Gastroesophageal sphincter (tissue), 4 donors: ENCODE data around the gene DNAI7. TPM values are rescaled to one million over a fixed set of nuclear protein-coding genes. Genes with fewer than 3 reads are reported as not detected.
A peak's percentile ranks its signal among the peaks of the same experiment; 100 is the strongest.

Experiments used
- ATAC-seq: fragments of 150-250 bp; one replicate; pipeline ENCODE4 v1.9.1; 2016; ENCODE audit warnings: mild to moderate bottlenecking, moderate library complexity
- H3K27ac ChIP-seq, 4 donors: fragments of 200-600 bp; sonication (generic) in 3 of 4; 1 replicate in 3 of 4; 2 replicates in 1 of 4; pipeline ENCODE4 v1.5.1; 2016 to 2019
- H3K27me3 ChIP-seq: fragments of 200-600 bp; sonication (generic); one replicate; pipeline ENCODE4 v1.5.1; 2019
- H3K36me3 ChIP-seq, 2 donors: fragments of 200-600 bp; sonication (generic); one replicate each; pipeline ENCODE4 v1.5.1; 2019; ENCODE audit warnings: control low read depth in 1 of 2
- H3K4me1 ChIP-seq, 3 donors: fragments of 200-600 bp; sonication (generic); 1 replicate in 2 of 3; 2 replicates in 1 of 3; pipeline ENCODE4 v1.5.1; 2016 to 2019; ENCODE audit warnings: control low read depth in 2 of 3
- H3K4me3 ChIP-seq, 2 donors: fragments of 200-600 bp; sonication (generic); one replicate each; pipeline ENCODE4 v1.5.1; 2019; ENCODE audit warnings: mild to moderate bottlenecking in 1 of 2, moderate library complexity in 1 of 2
- H3K9me3 ChIP-seq, 3 donors: fragments of 200-600 bp; sonication (generic); one replicate each; pipeline ENCODE4 v1.5.1; 2017 to 2019; ENCODE audit warnings: control low read depth in 2 of 3
- CTCF ChIP-seq, 4 experiments: fragments of 200-600 bp in 2 of 4; fragments of 450-650 bp in 2 of 4; sonication (generic) in 1 of 4; IDR thresholded peaks; one replicate each; pipeline ENCODE4 v1.5.1; 2017 to 2019; ENCODE audit warnings: antibody characterized with exemption in 4 of 4, mild to moderate bottlenecking in 2 of 4, moderate library complexity in 2 of 4
- EP300 ChIP-seq: sonication (generic); formaldehyde crosslinking; IDR thresholded peaks from one replicate; pipeline ENCODE4 v1.6.1; 2017; ENCODE audit warnings: antibody characterized with exemption, mild to moderate bottlenecking
- POLR2A ChIP-seq, 2 donors: fragments of 450-650 bp; IDR thresholded peaks; one replicate each; pipeline ENCODE4 v1.6.1; 2017; ENCODE audit warnings: antibody characterized with exemption in 2 of 2, mild to moderate bottlenecking in 2 of 2, moderate library complexity in 1 of 2
- POLR2AphosphoS5 ChIP-seq: sonication (generic); formaldehyde crosslinking; IDR thresholded peaks from one replicate; pipeline ENCODE4 v1.6.1; 2017; ENCODE audit warnings: antibody characterized with exemption
- WGBS, 2 donors: methylation state at CpG; one replicate each; pipeline ENCODE4 v1.1.5; 2018; ENCODE audit warnings: low coverage in 1 of 2; 5-methylcytosine and 5-hydroxymethylcytosine counted together
- total RNA-seq, 4 donors: library from RNA; depleted of rRNA; stranded (reverse); fragments of >200 nt; gene quantifications; one replicate each; pipeline ENCODE4 v1.1.0, GENCODE V29; 2016

Gene DNAI7
- total RNA-seq, 4 donors from 2014 or later, result 0.22 to 2.3 (median 0.76) TPM

DNA sequence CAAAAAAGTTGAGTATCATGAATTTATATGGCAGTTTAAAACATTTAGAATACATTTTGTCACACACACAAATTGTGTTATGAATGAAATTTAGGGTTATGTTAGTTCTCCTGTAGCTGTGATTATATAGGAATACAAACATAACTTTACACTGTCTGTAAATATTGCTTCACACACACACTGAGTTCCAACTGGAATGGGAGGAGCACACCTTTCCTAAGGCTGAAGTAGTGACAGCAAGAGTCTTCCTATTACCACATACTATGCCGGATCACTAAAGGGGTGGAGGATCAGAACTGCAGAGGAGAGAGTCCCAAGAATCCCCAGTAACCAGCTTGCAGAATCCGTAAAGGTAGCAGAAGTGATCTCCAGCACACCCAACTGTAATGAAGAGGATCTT is 63.7 kb downstream of the DNAI7 start:
- Histone ChIP-seq H3K4me3 (no peak overlapping the region), H3K36me3 (no peaks in the 10 kb centered on the region), H3K27ac (no peak overlapping the region), H3K27me3 (no peaks in the 10 kb centered on the region), H3K4me1 (no peaks in the 10 kb centered on the region), H3K9me3 (no peaks in the 10 kb centered on the region)
- WGBS, 2 donors, result 67% methylated on average over 2 of the region's 2 CpGs; no CpG with 5 or more reads in 1 of the 2 donors
- no peak for TF ChIP-seq POLR2A (IDR thresholded peaks at IDR 0.05)
- TF ChIP-seq POLR2AphosphoS5, result no peak
- TF ChIP-seq CTCF (IDR thresholded peaks at IDR 0.05), result no peak
- no peak for TF ChIP-seq EP300
- ATAC-seq, result no peak

DNA sequence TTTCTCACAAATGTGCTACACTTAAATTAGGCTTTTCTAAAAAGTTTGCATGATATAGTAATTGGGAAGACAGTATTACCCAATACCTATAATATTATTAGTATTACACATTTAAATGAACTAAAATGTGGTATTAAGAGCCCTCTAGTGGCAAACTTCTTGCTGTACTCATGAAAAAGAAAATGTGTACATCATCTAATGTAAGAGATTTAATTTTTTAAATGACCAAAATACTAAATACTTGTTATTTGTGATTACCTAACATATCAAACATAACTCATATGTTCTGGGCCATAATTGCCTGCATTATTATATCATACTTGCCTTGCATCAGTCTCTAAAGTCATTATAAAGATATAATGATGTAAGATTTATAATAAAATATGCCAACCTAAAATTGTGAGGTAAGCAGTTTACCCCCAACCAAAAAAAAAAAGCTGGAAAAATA is 64.2 kb downstream of the DNAI7 start:
- Histone ChIP-seq H3K27ac (no peak overlapping the region), H3K4me3 (no peak overlapping the region), H3K9me3 (no peaks in the 10 kb centered on the region), H3K4me1 (no peaks in the 10 kb centered on the region), H3K27me3 (no peaks in the 10 kb centered on the region), H3K36me3 (no peaks in the 10 kb centered on the region)
- no peak for ATAC-seq
- TF ChIP-seq CTCF (IDR thresholded peaks at IDR 0.05) (peak; percentile 43 to 61 (median 46)), EP300 (no peak), POLR2A (IDR thresholded peaks at IDR 0.05) (no peak)

DNA sequence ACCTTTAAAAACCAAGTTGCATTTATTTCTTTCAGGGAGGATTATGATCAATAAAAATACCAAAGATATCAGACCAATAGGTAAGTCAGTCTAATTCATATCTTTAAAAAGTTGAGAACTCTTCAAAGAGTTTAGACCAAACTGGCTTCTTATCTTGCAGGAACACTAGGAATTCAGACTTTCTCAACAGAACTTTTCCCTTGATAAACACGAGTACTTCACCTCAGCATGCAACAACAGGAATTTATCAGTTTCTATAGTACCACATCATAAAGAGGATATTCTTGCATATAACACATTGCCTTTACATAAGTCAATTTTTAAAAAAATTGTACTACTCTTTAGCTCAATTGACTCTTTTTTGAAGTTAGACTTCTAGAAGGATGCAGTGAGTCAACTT is 68.2 kb downstream of the DNAI7 start:
- Histone ChIP-seq H3K9me3 (no peaks in the 10 kb centered on the region), H3K36me3 (no peaks in the 10 kb centered on the region), H3K27me3 (no peaks in the 10 kb centered on the region), H3K27ac (no peak overlapping the region), H3K4me3 (no peak overlapping the region), H3K4me1 (no peaks in the 10 kb centered on the region)
- WGBS, 2 donors, result 77 to 92% methylated on average over 1 of the region's 1 CpG
- ATAC-seq, result no peak
- TF ChIP-seq POLR2A (IDR thresholded peaks at IDR 0.05) (no peak), POLR2AphosphoS5 (no peak), CTCF (IDR thresholded peaks at IDR 0.05) (no peak), EP300 (no peak)

- H3K9me3 ChIP-seq, result no peaks in the 10 kb centered on the region
- H3K4me3 ChIP-seq, result no peak overlapping the region
- no peak for ATAC-seq
- no peaks in the 10 kb centered on the region for H3K4me1 ChIP-seq
- H3K27me3 ChIP-seq, result no peaks in the 10 kb centered on the region
- TF ChIP-seq CTCF (IDR thresholded peaks at IDR 0.05) (no peak), EP300 (no peak), POLR2A (IDR thresholded peaks at IDR 0.05) (no peak), POLR2AphosphoS5 (no peak)
- no peaks in the 10 kb centered on the region for H3K36me3 ChIP-seq
- no peak overlapping the region for H3K27ac ChIP-seq
Measured at GRCh38 chr12:25126101-25126500, 68.9 kb downstream of the DNAI7 start.

- Histone ChIP-seq H3K27me3 (no peaks in the 10 kb centered on the region), H3K36me3 (no peaks in the 10 kb centered on the region), H3K9me3 (no peaks in the 10 kb centered on the region), H3K27ac (no peak overlapping the region), H3K4me1 (no peaks in the 10 kb centered on the region), H3K4me3 (no peak overlapping the region)
- no peak for ATAC-seq
- TF ChIP-seq POLR2A (IDR thresholded peaks at IDR 0.05) (no peak), CTCF (IDR thresholded peaks at IDR 0.05) (no peak), EP300 (no peak), POLR2AphosphoS5 (no peak)
Measured at GRCh38 chr12:25124493-25124892, 70.5 kb downstream of the DNAI7 start.
